ENCODE data around the gene FPR2.

DNA sequence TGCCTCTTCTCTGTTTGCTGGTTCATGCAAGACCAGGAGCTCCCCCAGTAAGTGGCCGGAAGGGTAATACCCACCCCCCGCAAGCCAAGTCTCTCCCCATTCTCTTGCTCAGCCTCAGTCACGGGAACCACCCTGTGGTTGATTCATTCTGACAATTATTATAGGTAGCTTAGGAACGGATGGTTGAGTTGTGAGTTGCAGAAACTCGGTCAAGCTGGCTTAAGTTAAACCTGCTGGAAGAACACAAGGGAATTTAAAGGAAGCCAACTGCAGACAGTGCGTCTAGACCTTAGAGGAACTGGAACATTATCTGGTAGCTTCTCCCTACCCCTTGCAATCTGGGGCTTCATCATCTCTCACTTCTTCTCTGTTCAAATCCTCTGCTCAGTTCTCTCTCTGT is 18.2 kb upstream of the FPR2 start:
- TF ChIP-seq, protein P1, sequence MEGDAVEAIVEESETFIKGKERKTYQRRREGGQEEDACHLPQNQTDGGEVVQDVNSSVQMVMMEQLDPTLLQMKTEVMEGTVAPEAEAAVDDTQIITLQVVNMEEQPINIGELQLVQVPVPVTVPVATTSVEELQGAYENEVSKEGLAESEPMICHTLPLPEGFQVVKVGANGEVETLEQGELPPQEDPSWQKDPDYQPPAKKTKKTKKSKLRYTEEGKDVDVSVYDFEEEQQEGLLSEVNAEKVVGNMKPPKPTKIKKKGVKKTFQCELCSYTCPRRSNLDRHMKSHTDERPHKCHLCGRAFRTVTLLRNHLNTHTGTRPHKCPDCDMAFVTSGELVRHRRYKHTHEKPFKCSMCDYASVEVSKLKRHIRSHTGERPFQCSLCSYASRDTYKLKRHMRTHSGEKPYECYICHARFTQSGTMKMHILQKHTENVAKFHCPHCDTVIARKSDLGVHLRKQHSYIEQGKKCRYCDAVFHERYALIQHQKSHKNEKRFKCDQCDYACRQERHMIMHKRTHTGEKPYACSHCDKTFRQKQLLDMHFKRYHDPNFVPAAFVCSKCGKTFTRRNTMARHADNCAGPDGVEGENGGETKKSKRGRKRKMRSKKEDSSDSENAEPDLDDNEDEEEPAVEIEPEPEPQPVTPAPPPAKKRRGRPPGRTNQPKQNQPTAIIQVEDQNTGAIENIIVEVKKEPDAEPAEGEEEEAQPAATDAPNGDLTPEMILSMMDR (IDR thresholded peaks at IDR 0.05; ENCODE audit: insufficient read depth, low read length) = no peak
- TF ChIP-seq GABPA (IDR thresholded peaks at IDR 0.05; ENCODE audit: low read depth) = no peak
- TF ChIP-seq, protein P2, sequence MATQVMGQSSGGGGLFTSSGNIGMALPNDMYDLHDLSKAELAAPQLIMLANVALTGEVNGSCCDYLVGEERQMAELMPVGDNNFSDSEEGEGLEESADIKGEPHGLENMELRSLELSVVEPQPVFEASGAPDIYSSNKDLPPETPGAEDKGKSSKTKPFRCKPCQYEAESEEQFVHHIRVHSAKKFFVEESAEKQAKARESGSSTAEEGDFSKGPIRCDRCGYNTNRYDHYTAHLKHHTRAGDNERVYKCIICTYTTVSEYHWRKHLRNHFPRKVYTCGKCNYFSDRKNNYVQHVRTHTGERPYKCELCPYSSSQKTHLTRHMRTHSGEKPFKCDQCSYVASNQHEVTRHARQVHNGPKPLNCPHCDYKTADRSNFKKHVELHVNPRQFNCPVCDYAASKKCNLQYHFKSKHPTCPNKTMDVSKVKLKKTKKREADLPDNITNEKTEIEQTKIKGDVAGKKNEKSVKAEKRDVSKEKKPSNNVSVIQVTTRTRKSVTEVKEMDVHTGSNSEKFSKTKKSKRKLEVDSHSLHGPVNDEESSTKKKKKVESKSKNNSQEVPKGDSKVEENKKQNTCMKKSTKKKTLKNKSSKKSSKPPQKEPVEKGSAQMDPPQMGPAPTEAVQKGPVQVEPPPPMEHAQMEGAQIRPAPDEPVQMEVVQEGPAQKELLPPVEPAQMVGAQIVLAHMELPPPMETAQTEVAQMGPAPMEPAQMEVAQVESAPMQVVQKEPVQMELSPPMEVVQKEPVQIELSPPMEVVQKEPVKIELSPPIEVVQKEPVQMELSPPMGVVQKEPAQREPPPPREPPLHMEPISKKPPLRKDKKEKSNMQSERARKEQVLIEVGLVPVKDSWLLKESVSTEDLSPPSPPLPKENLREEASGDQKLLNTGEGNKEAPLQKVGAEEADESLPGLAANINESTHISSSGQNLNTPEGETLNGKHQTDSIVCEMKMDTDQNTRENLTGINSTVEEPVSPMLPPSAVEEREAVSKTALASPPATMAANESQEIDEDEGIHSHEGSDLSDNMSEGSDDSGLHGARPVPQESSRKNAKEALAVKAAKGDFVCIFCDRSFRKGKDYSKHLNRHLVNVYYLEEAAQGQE (IDR thresholded peaks at IDR 0.05; ENCODE audit: insufficient replicate concordance, low read depth) = no peak
- no peak for TF ChIP-seq SPI1 (IDR thresholded peaks at IDR 0.05; ENCODE audit: borderline replicate concordance, low read depth)

All from HL-60 (cell line).